Stimulated activated CD4-positive, alpha-beta T cell treated with anti-CD3 and anti-CD28 coated beads, TNF-alpha, amount 100 ng/mL, for 24 hours (primary cell): ENCODE results near the gene STRC.
"Not testable (repeated sequence)": the region's sequence is repeated elsewhere in the genome, so short reads cannot be mapped to it uniquely, and the experiment has no call there.

Experiments used
- DNase-seq, 3 experiments: peaks; one replicate each; pipeline ENCODE4 v3.0.0-alpha.2; 2020; ENCODE audit warnings: low read depth in 3 of 3

Gene STRC

DNA sequence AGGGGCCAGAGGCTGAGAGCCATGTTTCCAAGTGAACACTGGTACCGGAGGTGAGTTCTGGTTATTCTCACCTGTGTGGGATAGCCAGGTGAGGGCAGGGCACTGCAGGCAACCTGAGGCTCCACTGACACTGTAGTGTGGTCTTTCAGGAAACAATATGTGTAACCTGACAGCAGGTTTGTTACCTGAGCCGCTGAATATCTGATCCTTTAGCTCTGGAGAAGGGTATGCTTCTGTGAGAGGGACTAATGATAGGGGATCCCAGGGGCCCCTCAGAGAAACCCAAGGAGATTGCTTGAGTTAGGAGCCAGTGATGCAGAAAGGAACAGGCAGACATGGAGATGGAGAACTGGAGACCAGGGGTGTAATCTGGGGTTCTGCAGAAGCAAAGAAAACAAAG, at the start of gene STRC:
Gene STRC, minus strand, starts transcription at position 101 of the 400 bp plus-strand sequence. Its CDS starts 78 bp downstream, at position 23.
- not testable (repeated sequence) for DNase-seq

DNA sequence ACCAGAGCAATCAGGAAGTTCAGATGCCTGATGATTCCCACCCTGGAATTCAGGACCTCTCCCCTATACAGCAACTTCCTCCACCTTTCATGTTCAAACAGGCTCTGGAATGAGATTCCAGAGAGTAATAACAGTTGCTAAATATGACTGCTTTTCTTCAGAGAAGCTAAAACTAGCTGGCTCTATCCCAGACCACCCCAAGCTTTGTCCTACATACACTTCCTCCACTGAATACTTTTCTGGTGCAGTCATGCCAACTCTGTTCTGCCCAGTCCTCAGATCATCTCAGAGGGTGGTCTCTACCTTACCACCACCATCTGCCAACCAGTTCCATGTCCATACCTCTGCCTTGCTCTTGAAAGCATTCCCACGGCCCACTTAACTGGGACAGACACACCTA, 47.6 kb upstream of the STRC start:
- DNase-seq, result not testable (repeated sequence)

DNA sequence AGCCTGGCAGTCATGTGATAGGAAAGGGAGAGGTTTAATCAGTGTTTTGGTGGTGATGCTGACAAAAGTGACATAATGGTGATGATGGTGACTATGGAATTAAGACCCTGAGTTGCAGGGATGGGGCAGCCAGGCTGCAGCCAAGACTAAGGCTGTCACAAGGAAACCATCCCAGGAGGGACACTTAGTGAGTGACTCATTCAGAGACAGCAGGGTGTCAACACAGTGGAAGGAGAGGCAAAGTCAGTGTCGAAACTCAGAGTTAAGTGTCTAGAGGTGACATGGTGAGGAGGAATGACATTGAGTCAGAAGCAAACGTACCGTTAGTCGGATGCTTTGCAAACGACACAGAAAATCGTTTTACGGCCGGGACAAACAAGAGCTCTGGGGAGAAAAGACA, 44.7 kb upstream of the STRC start:
- not testable (repeated sequence) for DNase-seq

- DNase-seq, result not testable (repeated sequence)
These were observed 43.7 kb upstream of the STRC start for GRCh38 chr15:43662293-43662692.

DNA sequence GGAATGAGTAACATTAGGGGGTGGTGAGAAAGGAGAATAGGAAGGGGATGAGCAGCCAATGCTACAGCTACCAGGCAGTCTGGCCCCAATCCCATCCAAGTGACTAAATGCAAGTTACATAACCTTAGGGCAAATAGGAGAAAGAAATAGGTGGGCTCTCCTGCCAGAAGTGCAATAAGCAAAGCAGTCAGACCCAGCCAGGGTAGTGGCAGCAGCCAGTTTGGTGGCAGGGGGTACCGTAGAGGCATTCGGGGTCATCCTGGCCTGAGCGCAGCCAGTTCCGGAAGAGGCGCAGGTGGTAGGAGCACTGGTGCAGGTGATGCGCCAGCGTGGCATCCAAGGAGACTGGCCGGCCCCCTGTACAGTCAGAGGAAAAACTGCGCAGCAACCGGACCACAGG, 41.1 kb upstream of the STRC start:
- DNase-seq, result not testable (repeated sequence)

- not testable (repeated sequence) for DNase-seq
These were observed 30.9 kb upstream of the STRC start for GRCh38 chr15:43649430-43649926.

DNA sequence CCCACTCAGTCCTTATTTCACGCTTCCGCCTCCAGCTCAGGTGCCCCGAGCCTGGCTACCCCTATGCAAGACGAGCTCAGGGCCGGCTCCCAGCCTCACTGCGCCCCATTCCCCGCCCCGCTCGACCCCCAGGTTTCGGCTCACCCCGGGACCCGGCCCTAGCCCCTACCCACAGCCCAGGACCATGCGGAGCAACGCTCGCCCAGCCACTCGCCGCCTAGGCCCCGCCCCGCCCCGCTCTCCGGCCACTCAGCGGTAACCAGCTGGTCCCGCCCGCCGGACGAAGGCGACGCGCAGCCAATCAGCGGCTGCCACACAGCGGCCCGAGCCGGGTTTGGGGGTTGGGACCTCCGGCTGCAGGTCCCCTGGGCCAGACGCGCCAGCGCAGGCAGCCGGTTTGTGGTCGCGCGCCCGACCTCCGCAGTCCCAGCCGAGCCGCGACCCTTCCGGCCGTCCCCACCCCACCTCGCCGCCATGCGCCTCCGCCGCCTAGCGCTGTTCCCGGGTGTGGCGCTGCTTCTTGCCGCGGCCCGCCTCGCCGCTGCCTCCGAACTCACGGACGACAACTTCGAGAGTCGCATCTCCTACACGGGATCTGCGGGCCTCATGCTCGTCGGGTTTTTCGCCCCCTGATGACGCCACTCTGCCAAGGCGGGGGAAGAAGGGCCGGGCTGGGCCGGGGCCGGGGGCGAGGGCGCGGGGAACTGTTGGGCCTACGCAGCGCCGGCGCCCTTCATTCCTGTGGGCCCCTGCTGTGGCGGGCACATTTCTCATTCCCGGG, 30.2 kb upstream of the STRC start, which contains the start of gene CATSPER2:
Gene CATSPER2, minus strand, starts transcription at position 196 of the 781 bp plus-strand sequence. CDS start 783 bp downstream, outside the sequence.
- DNase-seq, result no peak

- not testable (repeated sequence) for DNase-seq
These were observed 20.0 kb upstream of the STRC start for GRCh38 chr15:43638464-43639204.

- not testable (repeated sequence) for DNase-seq
These were observed 8.3 kb upstream of the STRC start for GRCh38 chr15:43626937-43627336.

- no peak for DNase-seq
These were observed 6.5 kb upstream of the STRC start for GRCh38 chr15:43625106-43625505.

- not testable (repeated sequence) for DNase-seq
These were observed 3.6 kb upstream of the STRC start for GRCh38 chr15:43622068-43622799.

DNA sequence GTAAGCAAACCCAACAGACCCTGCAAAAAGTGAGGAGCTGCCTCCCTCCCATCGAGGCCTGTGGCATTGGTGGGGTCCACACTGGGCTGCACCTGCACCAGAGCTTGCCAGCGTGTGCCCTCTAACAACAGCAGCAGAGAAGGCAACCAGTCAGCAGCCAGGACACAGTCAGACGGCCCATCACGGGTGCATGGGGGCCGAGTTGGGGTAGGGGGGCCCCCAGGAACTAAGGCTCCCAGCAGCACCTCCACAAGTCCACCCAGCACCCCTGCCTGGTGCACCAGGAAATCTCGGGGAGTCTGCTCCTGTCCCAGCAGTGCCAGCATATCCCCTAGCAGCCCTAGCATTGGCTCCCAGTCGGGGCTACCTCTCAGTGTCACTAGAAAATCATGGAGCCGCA, 850 bp downstream of the STRC start:
- not testable (repeated sequence) for DNase-seq

DNA sequence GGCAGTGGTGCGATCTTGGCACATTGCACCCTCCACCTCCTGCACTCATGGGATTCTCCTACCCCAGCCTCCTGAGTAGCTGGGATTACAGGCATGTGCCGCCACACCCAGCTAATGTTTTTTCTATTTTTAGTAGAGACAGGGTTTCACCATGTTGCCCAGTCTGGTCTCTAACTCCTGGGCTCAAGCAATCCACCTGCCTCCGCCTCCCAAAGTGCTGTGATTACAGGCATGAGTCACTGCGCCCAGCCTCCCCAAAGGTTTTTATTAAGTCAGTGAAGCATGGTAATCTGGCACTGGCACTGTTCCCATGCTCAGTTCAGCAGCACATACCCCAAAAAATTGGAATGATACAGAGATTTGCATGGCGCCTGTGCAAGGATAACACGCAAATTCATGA, 16.4 kb downstream of the STRC start:
- DNase-seq, result not testable (repeated sequence)

DNA sequence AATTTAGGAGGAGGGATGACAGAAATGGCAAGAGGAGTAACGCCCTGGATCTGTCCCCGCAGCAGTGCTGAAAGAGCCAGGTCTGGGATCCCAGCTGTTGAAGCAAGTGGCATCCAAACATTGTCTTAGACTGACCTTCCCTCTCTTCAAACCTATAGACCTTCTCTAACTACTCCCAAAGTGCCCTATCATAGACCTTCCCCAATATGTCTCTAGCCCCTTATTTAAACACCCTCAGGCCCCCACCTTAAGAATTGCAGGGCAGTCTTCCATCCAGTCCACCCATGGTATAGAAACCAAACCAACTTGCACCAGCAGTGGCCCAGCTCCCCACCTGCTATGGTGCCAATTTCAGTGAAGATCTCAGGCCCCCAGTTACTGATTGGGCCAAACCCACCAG, 18.4 kb downstream of the STRC start:
- not testable (repeated sequence) for DNase-seq

DNA sequence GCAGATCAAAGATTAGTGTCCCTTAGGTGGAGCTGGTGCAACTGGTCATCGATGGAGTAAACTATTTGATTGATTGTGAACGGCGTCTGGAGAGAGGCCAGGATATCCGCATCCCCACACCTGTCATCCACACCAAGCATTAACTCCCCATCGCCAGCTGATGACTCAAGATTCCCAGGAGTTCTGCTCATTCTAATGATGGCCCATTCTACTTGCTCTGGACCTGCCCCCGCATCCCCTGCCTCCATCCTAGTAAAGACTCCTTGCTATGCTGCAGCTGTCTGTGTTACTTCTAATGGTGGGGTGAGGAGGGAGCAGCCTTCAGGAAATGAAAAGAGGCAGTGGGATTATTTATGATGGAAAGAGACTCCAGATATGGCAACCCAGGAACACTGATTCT, 19.5 kb downstream of the STRC start:
- not testable (repeated sequence) for DNase-seq

- not testable (repeated sequence) for DNase-seq
These were observed 25.0 kb downstream of the STRC start, which contains the start of gene CKMT1B for GRCh38 chr15:43593328-43594190. Gene CKMT1B, plus strand, starts transcription at chr15:43594027. Its CDS starts 192 bp downstream, at chr15:43594219.

GRCh38 chr15:43592841-43593240, 25.8 kb downstream of the STRC start:
- not testable (repeated sequence) for DNase-seq

DNA sequence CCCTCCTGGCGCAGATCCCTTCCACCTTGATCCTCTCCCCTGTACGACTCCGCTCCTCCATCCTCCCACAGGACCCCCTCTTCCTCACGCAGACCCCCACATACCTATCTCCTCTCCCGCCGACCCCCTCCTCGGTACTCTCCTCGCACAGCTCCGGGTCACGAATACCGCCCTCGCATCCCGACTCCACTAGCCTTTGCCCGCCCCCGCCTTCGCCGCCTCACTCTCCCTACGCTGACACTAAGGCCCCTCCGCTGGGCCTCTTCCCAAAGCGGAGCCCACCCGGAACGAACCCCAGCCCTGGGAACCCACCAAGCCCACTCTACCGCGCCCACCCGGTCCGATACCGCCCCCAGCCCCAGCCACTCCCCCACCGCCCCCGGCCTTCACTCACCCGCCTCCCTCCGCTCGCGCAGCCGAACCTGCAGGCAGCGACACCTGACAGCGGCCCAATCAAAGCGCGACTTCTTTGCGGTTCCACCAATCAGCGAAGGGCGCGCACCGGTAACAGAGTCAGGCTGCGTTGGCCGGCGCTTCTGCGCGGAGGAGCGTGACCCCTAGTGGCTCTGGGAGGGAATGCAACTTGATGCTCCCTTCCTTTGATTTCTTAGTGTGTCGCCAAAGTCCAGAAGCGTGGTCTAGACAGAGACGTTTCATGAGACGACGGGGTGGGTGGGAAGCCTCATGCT, 28.7 kb downstream of the STRC start, which contains the start of gene PPIP5K1:
Gene PPIP5K1, minus strand, starts transcription at position 431 of the 689 bp plus-strand sequence. CDS start 5,704 bp downstream, outside the sequence.
- DNase-seq, result not testable (repeated sequence)

GRCh38 chr15:43574607-43575006, 44.0 kb downstream of the STRC start:
- DNase-seq, result not testable (repeated sequence)

- DNase-seq, result not testable (repeated sequence)
These were observed 52.0 kb downstream of the STRC start for GRCh38 chr15:43566615-43567014.
